ENCODE results near the gene BMP8A.

- TF ChIP-seq NKRF (conservative IDR thresholded peaks at IDR 0.05) (no peak), TAF1 (IDR thresholded peaks at IDR 0.05; ENCODE audit: borderline replicate concordance, low read depth, low read length) (no peak), DPF2 (IDR thresholded peaks at IDR 0.05) (no peak), ZNF687 (IDR thresholded peaks at IDR 0.05) (no peak), BRCA1 (IDR thresholded peaks at IDR 0.05; ENCODE audit: low read depth, low read length) (no peak), CTCF (IDR thresholded peaks at IDR 0.05 in 2 of 3, conservative IDR thresholded peaks at IDR 0.05 in 1 of 3; ENCODE audit: control insufficient read depth in 2 of 3, extremely low read depth in 1 of 3, insufficient read depth in 1 of 3, low read depth in 3 of 3, low read length in 3 of 3) (no peak), PAX8 (IDR thresholded peaks at IDR 0.05) (no peak), ZNF207 (IDR thresholded peaks at IDR 0.05; ENCODE audit: borderline replicate concordance) (no peak), NR2F1 (conservative IDR thresholded peaks at IDR 0.05) (no peak), SP1 (IDR thresholded peaks at IDR 0.05; ENCODE audit: low read depth, low read length) (no peak), CUX1 (IDR thresholded peaks at IDR 0.05; ENCODE audit: insufficient replicate concordance, low read depth, low read length) (no peak)
Measured at GRCh38 chr1:39529901-39530535, 38.6 kb downstream of the BMP8A start.

Data from GM12878 (cell line).